HepG2 (cell line): ENCODE data around the gene C2orf49.

Experiments used
- GLI4 ChIP-seq: sonication (generic); formaldehyde crosslinking; IDR thresholded peaks from 2 replicates; pipeline ENCODE4 v1.5.1; 2020; ENCODE audit warnings: missing genetic modification reagents, mild to moderate bottlenecking, moderate library complexity, borderline replicate concordance
- GTF2F1 ChIP-seq: fragments of 150-350 bp; IDR thresholded peaks from 2 replicates; pipeline ENCODE4 v1.6.1; 2014; ENCODE audit warnings: low read length
- NBN ChIP-seq: fragments of 450-650 bp; conservative IDR thresholded peaks from 2 replicates; pipeline ENCODE4 v1.6.1; 2017
- PAWR ChIP-seq: sonication (generic); formaldehyde crosslinking; IDR thresholded peaks from 2 replicates; pipeline ENCODE4 v1.4.0; 2020; ENCODE audit warnings: missing genetic modification reagents, mild to moderate bottlenecking, borderline replicate concordance
- POLR2A ChIP-seq, 2 experiments: IDR thresholded peaks; 2 replicates each; pipeline ENCODE4 v1.6.1; 2011; ENCODE audit warnings: low read depth in 2 of 2, low read length in 2 of 2, mild to moderate bottlenecking in 1 of 2, moderate library complexity in 1 of 2; ENCODE audit not compliant: insufficient read depth in 1 of 2
- PREB ChIP-seq: sonication (generic); formaldehyde crosslinking; IDR thresholded peaks from 2 replicates; pipeline ENCODE4 v1.4.0; 2020; ENCODE audit warnings: missing genetic modification reagents
- RAD21 ChIP-seq: fragments of 450-650 bp; formaldehyde crosslinking; IDR thresholded peaks from 2 replicates; pipeline ENCODE4 v1.5.0; 2020; ENCODE audit warnings: mild to moderate bottlenecking
- TAF1 ChIP-seq: sonication (generic); formaldehyde crosslinking; IDR thresholded peaks from 2 replicates; pipeline ENCODE4 v1.4.0; 2020; ENCODE audit warnings: missing genetic modification reagents
- ZNF264 ChIP-seq: sonication (generic); formaldehyde crosslinking; IDR thresholded peaks from 2 replicates; pipeline ENCODE4 v1.4.0; 2020; ENCODE audit warnings: missing genetic modification reagents
- ZNF749 ChIP-seq: sonication (generic); formaldehyde crosslinking; IDR thresholded peaks from 2 replicates; pipeline ENCODE4 v1.8.0; 2022; ENCODE audit warnings: mild to moderate bottlenecking, missing genetic modification reagents, moderate library complexity, borderline replicate concordance
- TF ChIP-seq, protein P1 (sequence below): sonication (generic); formaldehyde crosslinking; IDR thresholded peaks from 2 replicates; pipeline ENCODE4 v1.9.0; 2021; ENCODE audit warnings: missing genetic modification reagents, borderline replicate concordance
- TF ChIP-seq, protein P2 (sequence below): sonication (generic); formaldehyde crosslinking; IDR thresholded peaks from 2 replicates; pipeline ENCODE4 v1.5.0; 2020; ENCODE audit warnings: mild to moderate bottlenecking, missing genetic modification reagents, moderate library complexity
- TF ChIP-seq, protein P3 (sequence below): sonication (generic); formaldehyde crosslinking; IDR thresholded peaks from 2 replicates; pipeline ENCODE4 v1.4.0; 2020; ENCODE audit warnings: missing genetic modification reagents

DNA sequence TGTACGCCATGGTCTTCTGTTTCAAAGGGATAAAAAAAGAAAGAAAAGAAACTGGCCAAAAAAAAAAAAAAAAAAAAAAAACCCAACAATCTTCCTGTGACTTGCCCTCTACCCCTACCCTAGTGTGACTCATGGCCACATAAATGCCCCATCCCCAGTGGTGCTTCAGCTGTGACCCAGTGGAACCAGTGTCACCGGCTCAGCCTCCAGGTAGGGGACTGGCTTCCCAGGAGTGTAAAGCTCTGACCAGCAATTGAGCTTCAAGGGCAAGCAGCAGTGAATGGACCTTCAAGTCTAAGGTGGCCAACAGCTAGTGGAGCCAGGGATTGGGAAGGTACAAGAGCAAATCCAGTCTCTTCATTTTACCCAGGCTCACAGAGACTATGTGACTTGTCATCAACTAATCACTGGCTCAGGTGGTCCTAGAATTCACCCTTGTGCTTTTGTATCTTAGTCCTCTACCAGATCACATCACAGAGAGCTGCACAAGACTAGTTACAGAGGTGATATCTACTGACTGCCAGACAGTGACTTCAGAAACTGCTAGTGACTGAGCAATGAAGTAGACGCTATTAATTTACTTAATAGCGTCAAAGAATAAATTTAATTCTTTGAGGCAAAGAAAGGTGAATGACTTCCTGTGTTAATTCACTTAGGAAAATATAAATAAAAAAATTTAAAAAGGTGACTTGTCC is 6.5 kb upstream of the C2orf49 start:
- TF ChIP-seq, protein P1, sequence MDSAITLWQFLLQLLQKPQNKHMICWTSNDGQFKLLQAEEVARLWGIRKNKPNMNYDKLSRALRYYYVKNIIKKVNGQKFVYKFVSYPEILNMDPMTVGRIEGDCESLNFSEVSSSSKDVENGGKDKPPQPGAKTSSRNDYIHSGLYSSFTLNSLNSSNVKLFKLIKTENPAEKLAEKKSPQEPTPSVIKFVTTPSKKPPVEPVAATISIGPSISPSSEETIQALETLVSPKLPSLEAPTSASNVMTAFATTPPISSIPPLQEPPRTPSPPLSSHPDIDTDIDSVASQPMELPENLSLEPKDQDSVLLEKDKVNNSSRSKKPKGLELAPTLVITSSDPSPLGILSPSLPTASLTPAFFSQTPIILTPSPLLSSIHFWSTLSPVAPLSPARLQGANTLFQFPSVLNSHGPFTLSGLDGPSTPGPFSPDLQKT (CRISPR knock-in tag), result no peak
- TF ChIP-seq ZNF264 (no peak), PREB (CRISPR knock-in tag) (no peak), NBN (no peak), GTF2F1 (no peak), GLI4 (no peak), TAF1 (CRISPR knock-in tag) (no peak), ZNF749 (CRISPR knock-in tag) (no peak), POLR2A (IDR thresholded peaks at IDR 0.05; ENCODE audit: insufficient read depth in 1 of 2, low read depth in 2 of 2, low read length in 2 of 2) (no peak), RAD21 (no peak), PAWR (no peak)
- TF ChIP-seq, protein P2, sequence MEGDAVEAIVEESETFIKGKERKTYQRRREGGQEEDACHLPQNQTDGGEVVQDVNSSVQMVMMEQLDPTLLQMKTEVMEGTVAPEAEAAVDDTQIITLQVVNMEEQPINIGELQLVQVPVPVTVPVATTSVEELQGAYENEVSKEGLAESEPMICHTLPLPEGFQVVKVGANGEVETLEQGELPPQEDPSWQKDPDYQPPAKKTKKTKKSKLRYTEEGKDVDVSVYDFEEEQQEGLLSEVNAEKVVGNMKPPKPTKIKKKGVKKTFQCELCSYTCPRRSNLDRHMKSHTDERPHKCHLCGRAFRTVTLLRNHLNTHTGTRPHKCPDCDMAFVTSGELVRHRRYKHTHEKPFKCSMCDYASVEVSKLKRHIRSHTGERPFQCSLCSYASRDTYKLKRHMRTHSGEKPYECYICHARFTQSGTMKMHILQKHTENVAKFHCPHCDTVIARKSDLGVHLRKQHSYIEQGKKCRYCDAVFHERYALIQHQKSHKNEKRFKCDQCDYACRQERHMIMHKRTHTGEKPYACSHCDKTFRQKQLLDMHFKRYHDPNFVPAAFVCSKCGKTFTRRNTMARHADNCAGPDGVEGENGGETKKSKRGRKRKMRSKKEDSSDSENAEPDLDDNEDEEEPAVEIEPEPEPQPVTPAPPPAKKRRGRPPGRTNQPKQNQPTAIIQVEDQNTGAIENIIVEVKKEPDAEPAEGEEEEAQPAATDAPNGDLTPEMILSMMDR (CRISPR knock-in tag), result no peak
- TF ChIP-seq, protein P3, sequence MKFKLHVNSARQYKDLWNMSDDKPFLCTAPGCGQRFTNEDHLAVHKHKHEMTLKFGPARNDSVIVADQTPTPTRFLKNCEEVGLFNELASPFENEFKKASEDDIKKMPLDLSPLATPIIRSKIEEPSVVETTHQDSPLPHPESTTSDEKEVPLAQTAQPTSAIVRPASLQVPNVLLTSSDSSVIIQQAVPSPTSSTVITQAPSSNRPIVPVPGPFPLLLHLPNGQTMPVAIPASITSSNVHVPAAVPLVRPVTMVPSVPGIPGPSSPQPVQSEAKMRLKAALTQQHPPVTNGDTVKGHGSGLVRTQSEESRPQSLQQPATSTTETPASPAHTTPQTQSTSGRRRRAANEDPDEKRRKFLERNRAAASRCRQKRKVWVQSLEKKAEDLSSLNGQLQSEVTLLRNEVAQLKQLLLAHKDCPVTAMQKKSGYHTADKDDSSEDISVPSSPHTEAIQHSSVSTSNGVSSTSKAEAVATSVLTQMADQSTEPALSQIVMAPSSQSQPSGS, result no peak
